Activated naive CD4-positive, alpha-beta T cell treated with anti-CD3 and anti-CD28 coated beads, Interleukin-2, amount 50 U/mL, for 72 hours (primary cell): ENCODE data around the gene TBX3. TPM values are rescaled to one million over a fixed set of nuclear protein-coding genes. Genes with fewer than 3 reads are reported as not detected.

Source experiments
- ATAC-seq, 2 donors: fragments of 150-1000 bp; cut with Tn5 transposase; 2 replicates each; pipeline ENCODE4 v1.10.0; 2021; ENCODE audit warnings: mild to moderate bottlenecking in 2 of 2, moderate library complexity in 2 of 2
- DNase-seq, 2 donors: peaks; one replicate each; pipeline ENCODE4 v3.0.0; 2021 to 2022; ENCODE audit warnings: low spot score in 2 of 2
- H3K27ac Mint-ChIP-seq, 2 donors: one replicate each; pipeline ENCODE4 v1.8.0; 2022; ENCODE audit warnings: mild to moderate bottlenecking in 2 of 2, mixed read lengths in 2 of 2
- H3K36me3 Mint-ChIP-seq, 2 donors: one replicate each; pipeline ENCODE4 v1.8.0; 2022; ENCODE audit warnings: mixed read lengths in 2 of 2
- H3K9me3 Mint-ChIP-seq, 2 donors: one replicate each; pipeline ENCODE4 v1.8.0; 2022; ENCODE audit warnings: mixed read lengths in 2 of 2
- total RNA-seq, 2 donors: library from RNA; stranded (reverse); gene quantifications; one replicate each; pipeline ENCODE4 v1.2.3, GENCODE V29; 2022

The TBX3 gene
- total RNA-seq, 2 donors from 2014 or later: not detected

DNA sequence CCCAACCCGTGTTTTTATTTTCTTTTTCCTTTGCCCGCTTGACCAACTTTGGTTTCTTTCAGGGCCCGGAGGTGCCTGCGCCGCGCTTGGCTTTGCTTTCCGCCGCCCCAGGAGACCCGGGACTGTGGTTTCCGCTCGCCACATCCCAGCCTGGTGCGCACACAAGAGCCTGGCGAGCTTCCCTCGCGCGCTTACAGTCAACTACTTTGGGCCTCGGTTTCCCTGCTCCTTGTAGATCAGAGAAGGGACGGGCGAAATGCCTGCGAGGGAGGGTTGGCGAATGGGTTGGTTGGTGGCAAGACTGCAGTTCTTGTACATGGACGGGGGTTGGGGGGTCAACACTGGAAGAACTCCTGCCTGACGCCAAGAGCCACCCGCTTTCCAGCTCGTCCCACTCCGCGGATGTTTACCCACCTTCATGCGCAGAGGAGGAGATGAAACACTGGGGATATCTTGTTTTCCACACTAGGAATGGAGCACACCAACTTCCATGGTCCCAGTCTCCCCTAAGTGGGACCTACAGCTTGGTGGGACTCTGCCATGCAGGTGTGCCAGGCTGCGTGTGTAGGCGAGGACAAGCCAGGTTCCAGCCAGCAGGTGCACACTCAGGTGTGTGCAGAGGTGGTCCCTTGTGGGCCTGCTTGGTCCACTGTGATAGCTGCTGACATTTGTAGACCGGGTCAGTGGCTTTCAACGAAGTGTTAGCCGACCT, 16.6 kb upstream of the TBX3 start:
- H3K36me3 Mint-ChIP-seq: peaks cover 0 to 14% of the 10 kb centered on the region in 2 donors
- ATAC-seq (no peak), DNase-seq (no peak)
- no peak overlapping the region for H3K27ac Mint-ChIP-seq
- no peaks in the 10 kb centered on the region for H3K9me3 Mint-ChIP-seq

DNA sequence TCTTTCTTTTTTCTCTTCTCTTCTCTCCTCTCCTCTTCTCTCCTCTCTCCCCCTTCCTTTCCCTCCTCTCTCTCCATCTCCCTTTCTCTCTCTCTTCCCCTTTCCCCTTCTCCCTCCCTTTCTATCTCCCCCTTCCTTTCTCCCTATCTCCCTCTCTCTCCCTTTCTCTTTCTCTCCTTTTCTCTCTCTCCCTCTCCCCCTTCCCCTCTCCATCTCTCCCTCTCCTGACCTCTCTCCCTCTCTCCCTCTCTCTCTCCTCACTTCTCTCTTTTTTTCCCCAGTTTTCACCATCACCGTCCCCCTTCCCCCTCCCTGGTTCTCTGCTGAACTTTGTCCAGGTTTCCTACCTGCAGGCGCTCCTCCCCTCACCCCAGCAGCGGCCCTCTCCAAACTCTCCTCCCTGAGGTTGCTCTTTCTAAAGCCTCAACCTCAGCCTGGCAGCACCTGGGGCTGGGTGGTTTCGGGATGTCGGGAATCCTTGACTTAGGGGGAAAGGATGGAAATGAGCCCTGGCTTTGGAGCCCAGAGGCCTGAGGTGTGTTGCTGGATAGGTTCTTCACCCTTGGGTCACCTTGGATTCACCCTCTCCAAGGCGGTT, 14.7 kb upstream of the TBX3 start:
- no peaks in the 10 kb centered on the region for H3K9me3 Mint-ChIP-seq
- H3K27ac Mint-ChIP-seq: peak overlapping the region in 1 of 2 donors; percentile 50
- DNase-seq: no peak
- peaks cover 0 to 17% of the 10 kb centered on the region in 2 donors for H3K36me3 Mint-ChIP-seq
- no peak for ATAC-seq

DNA sequence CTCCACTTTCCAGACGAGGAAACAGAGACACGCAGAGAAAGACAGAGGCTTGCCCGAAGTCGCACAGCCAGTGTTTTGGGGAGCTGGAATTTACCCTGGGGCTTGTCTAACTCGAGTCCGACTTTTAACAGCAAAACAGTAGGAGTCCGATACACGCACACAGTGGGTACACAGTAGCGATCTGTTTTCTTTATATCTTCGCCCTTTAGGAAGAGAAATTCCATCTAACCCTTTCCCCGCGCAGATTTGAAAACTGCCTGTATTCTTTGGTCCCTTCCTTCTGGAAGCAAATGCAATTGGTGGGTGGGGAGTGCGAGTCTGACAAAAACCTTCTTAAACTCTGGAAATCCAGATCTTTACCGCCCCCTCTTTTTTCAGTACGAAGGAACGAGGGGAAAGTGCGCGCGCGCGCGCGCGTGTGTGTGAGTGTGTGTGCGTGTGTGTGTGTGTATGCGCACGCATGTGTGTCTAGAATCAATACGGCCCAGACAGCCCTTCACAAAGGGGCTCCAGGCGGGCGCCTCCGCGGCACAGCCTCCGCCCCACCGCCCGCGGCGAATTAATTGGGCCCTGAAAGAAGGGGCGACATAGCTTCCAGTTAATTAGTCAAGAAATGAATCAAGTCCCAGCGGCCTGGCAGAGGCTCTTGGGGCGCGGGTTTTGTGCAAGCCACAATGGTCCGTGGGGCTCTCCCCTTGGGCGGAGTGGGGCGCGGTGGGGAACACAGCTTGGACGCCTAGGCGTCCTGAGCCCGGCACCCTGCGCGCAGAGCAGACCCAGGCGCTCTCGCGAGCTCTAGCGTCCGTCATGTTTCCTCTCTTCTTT, 14.0 kb upstream of the TBX3 start:
- ATAC-seq: no peak
- no peak for DNase-seq
- Mint-ChIP-seq H3K9me3 (no peaks in the 10 kb centered on the region), H3K36me3 (peaks cover 0 to 23% of the 10 kb centered on the region in 2 donors), H3K27ac (peak overlapping the region in 1 of 2 donors; percentile 29)

DNA sequence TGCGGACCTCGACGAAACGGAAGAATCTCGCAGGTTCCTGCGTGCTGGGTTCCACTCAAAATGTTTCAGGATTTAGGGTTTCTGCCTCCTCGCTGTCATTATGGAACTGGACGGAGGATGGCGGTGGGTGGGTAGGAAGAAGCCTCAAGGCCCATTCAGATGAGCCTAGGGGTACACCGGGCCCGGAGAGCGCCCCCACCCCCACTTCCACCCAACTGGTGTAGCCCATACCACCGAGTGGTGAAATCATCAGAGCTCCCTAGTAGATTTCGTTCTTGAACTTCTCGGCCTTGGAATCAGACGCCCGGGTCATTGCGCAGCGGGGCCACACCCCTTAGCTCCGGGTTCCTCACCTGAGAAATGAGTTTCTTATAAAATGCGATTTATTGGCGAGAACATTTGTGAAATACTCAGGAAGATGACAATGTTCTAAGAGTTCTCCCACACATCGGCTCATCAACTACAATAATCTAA, 13.3 kb upstream of the TBX3 start:
- ATAC-seq (no peak), DNase-seq (no peak)
- peaks cover 0 to 23% of the 10 kb centered on the region in 2 donors for H3K36me3 Mint-ChIP-seq
- no peaks in the 10 kb centered on the region for H3K9me3 Mint-ChIP-seq
- H3K27ac Mint-ChIP-seq: no peak overlapping the region

DNA sequence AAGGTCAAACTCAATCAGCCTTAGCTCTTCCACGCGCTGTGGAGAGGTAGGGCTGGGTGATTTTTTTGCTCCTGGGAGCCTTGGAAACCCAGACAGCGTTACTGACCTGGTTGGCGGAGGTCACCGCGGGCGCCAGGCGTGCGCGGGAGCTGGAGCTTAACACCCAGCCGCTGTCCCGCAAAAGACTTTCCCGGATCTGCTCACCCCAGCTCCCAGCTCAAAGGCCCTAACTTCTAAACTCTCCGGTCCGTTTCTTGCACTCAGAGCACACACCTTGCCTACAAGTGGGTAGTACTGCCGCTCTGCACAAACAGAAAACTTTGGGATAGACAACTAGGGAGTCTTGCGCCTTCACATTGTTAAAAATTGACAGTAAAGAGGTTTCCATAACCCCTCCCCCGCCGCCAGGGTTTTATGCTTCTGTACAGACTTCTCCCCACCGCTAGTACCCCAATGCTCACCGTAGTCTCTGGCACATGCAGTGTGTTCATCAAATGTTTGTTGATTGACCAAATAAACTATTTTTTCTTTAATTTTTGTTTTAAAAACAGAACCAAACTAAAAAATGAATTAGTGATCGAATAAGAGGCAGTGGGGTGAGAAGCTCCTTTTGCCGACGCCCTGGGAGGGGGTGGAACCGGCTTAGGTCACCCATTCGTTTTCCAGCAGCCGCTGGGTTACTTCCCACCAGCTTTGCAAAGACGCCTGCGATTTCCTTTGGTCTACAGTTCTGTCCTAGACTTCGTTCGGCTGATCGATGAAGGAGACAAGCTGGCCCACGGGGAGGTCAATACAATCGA, 12.7 kb upstream of the TBX3 start:
- no peaks in the 10 kb centered on the region for H3K9me3 Mint-ChIP-seq
- DNase-seq: no peak

DNA sequence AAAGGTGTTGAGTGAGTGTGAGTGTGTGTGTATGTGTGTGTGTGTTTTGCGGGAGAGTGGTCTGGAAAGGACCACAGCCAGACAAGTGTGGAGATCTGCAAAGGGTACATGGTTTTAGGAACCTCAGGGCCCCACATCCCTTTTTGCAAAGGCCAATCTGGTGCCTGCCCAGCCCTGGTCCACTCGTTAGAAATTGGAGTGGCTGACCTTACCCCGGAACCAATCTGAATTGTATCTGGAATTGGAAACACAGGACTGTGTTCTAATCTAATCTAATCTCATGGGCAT, 11.3 kb upstream of the TBX3 start:
- no peaks in the 10 kb centered on the region for H3K9me3 Mint-ChIP-seq
- no peak for DNase-seq

More for the DNA sequence above, 12.7 kb upstream of the TBX3 start:
- ATAC-seq: no peak
- peaks cover 0 to 23% of the 10 kb centered on the region in 2 donors for H3K36me3 Mint-ChIP-seq
- H3K27ac Mint-ChIP-seq: no peak overlapping the region

DNA sequence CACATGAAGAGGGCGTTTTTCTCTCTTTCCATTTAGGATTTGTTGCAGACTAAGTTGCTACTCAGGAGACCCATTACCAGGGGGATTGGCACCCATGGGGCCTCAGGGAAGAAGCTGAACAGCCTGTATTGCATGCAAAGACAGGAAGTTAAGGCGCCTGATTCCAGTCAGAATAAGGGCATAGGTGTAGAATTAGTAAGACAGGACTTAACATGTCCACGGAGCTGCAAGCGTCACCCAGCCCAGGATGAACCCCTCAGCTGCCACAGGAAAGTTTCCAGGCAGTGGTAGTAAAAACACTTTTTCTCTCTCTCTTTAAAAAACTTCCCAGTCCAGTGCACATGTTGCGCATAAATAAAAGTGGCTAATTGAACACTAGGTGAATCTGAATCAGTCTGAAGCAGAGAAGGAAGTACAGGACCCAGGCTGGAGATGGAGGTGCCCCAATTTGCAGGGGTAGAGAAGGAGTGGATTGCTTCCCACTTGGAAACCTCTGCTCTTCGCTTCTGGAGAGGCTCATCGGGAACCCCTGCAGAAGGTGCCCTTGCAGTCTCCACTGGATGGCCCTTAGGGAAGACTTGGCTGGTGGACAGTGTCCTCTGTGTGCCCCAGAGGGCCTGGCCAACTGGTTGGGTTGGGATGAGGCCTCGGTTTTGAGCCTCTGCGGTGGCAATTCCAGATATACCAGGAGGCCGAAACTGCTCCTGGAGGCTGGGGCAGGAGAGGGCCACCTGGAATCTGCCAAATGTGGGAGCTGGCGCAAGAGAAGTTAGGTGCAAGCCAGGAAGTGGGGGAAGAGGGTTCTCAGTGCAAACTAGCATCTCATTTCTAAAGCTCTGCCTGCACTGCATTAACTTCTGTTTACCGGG, 10.7 kb upstream of the TBX3 start:
- no peak overlapping the region for H3K27ac Mint-ChIP-seq
- H3K9me3 Mint-ChIP-seq: peaks cover 0 to under 1% of the 10 kb centered on the region in 2 donors
- H3K36me3 Mint-ChIP-seq: peaks cover under 1 to 24% of the 10 kb centered on the region in 2 donors
- DNase-seq: no peak
- ATAC-seq: no peak

More for the DNA sequence above, 11.3 kb upstream of the TBX3 start:
- no peak for ATAC-seq
- no peak overlapping the region for H3K27ac Mint-ChIP-seq
- H3K36me3 Mint-ChIP-seq: peaks cover 0 to 23% of the 10 kb centered on the region in 2 donors

DNA sequence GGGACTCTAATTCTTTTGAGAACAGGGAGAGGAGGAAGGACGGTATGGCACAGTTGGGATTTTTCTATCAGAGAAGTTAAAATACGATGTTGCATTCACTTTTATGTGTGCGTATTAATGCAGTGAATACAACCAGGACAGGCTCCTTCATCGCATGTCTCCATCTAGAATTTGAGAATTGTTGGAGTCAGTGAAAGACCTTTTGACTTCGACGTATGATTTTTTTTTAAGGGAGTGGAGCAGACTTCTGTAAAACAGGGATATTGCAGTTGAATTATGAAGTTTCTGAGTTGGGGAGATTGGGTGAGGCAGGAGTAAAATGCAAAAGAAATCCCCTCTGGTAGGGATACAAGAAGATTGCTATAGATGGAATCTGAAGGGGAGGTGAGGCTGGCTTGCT, 9.6 kb upstream of the TBX3 start:
- ATAC-seq: no peak
- no peak for DNase-seq
- H3K27ac Mint-ChIP-seq: no peak overlapping the region
- peaks cover 6 to 36% of the 10 kb centered on the region in 2 donors for H3K36me3 Mint-ChIP-seq
- H3K9me3 Mint-ChIP-seq: peaks cover 0 to 11% of the 10 kb centered on the region in 2 donors

DNA sequence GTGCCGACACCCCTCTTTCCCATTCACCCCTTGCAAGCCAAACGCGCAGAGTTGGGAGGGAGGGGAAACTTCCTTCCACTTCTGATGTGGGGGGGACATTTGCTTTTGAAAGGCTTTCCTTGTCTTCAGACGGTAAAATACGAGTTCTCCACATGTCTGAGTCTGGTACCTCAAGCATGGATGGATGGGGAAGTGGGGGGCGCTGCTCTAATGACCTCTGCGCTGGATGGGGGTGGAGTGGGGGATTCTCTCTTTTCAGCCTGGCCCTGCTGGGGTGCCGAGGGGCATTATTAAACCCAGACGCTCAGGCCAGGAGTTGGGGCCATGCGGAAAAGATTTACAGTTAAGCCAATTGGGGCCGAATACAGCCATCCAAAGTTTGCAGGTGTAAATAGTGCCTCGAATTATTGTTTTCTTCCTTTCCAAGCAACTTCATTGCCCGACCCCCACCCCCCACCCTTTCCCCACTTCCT, 9.1 kb upstream of the TBX3 start:
- Mint-ChIP-seq H3K36me3 (peaks cover 6 to 36% of the 10 kb centered on the region in 2 donors), H3K9me3 (peaks cover 0 to 11% of the 10 kb centered on the region in 2 donors), H3K27ac (no peak overlapping the region)
- ATAC-seq (no peak), DNase-seq (no peak)

DNA sequence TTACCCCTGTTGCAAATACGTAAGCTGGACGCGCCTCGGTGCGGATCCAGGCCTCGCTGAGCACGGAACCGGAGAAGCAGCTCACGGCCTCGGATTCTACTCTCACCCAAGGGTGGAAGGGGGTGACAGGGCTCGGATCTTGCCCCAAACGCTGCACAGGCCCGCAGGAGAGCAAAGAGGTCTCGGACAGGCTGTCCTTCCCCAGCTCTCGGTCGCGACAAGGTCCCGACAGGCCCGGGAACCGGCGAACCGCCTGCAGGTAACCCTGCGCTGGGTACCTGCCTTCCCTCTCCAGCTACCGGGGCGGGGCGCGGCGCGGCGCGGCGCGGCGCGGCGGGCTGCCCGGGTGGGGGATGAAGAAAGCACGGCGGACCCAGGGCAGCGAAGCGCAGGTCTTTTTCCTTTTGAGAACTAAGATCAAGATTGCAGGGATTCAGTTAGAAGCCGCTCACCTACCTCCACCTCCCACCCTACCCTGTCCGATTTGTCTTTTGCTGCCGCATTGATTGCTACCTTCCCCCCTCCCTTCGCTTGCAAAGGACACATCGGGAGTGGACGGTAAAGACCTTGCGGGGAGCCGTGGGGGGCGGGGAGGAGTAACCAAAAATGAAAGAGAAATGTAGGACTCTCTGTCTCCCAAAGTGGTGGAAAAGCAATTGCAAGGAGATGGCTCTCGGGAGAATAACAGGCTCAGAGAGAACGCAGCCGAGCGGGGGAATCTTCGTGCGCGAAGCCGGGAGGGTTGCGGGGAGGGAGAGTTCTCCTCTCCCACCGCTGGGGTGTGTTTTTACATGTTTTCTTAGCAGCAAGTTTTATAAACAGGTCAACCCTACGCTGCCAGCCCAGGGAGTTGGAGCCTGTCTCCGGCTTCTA, 8.4 kb upstream of the TBX3 start:
- H3K36me3 Mint-ChIP-seq: peaks cover 6 to 31% of the 10 kb centered on the region in 2 donors
- peaks cover 0 to 11% of the 10 kb centered on the region in 2 donors for H3K9me3 Mint-ChIP-seq
- no peak for DNase-seq
- H3K27ac Mint-ChIP-seq: no peak overlapping the region
- no peak for ATAC-seq

DNA sequence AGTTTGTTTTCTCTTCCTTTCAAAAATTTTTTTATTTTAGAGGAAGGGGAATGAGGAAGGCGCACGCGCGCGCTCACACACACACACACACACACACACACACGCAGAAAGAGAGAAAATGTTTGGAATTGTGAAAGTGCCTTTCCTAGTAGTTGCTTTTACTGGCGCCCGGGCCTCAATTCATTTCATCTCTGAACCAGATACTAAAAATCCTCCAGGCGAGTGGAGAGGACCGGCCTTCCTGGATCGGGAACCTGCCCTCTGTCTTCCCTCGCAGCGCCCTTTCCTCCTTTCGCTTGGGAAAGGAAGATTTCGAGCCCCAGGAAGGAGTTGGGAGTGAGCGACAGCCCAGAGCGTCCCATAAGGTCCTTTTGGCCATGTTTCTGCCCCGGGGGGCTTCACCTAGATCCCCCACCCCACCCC, 7.8 kb upstream of the TBX3 start:
- DNase-seq (no peak), ATAC-seq (no peak)
- no peak overlapping the region for H3K27ac Mint-ChIP-seq
- H3K9me3 Mint-ChIP-seq: peaks cover 0 to 11% of the 10 kb centered on the region in 2 donors
- H3K36me3 Mint-ChIP-seq: peaks cover 8 to 32% of the 10 kb centered on the region in 2 donors

DNA sequence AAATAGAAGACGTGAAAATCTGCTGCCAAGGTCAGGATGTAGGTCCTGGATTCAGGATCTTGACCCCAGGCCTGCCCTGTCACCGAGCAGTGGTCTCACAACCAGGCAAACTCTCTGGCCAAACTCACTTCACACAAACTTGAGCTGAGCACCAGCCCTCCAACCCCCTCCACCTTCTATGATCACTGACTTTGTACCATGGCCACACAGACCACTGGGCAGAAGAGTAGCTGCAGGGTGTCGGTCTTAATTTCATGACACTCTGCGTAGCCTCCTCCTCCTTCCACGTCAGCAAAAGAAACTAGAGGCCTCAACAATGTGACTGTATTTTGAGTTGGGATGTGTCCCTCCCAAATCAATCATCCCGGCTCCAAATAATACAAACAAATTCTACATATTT, 7.2 kb upstream of the TBX3 start:
- no peak for ATAC-seq
- Mint-ChIP-seq H3K27ac (no peak overlapping the region), H3K9me3 (peaks cover under 1 to 11% of the 10 kb centered on the region in 2 donors), H3K36me3 (peaks cover 14 to 38% of the 10 kb centered on the region in 2 donors)
- DNase-seq: no peak

DNA sequence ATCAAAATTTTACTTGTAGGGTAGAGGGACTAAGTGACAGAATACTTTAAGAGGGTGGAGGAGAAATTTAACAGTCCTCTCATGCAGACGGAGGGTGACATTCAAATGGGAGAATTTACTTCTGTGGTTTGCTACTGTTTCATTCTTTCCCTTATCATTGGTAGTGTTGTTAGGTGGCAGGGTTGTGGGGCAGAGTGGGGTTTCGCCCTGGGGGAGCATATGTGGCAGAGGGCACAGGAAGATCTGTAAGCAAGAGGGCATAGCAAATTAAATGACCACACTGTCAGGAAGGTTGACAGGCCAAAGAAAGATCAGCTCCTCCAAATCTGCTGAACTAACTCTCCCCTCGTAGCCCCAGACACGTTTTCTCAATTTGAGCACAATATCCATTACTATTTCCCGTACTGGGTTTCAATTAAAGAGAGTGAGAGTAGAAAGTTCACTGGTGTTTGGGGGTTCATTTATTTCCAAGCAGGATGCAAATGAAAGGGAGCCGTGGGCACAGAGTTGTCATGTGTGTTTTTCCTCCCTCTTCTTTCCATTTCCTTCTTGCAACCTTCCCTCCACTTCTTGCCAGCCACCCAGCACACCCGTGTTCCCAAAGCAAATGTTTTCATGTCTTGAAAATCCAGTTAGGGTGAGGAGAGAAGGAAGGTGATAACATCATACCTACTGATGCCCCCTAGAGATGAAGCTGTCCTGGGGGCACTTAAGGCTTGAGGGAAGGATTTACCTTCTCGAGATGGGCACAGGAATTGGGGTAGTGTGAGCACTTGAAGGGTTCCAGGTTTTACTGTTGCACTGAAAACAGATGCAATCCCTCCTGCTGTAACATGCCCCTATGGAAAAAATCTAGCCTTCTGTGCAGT, 6.5 kb upstream of the TBX3 start:
- DNase-seq: no peak
- Mint-ChIP-seq H3K27ac (no peak overlapping the region), H3K9me3 (peaks cover 5 to 11% of the 10 kb centered on the region in 2 donors), H3K36me3 (peaks cover 20 to 44% of the 10 kb centered on the region in 2 donors)
- no peak for ATAC-seq
